Glomerular visceral epithelial cell (primary cell): ENCODE data around the gene LTBP3.
A peak's percentile ranks its signal among the peaks of the same experiment; 100 is the strongest.

Source experiments
- DNase-seq: peaks from one replicate; pipeline ENCODE4 v3.0.0-alpha.2; 2016; ENCODE audit errors: extremely low spot score

The LTBP3 gene

DNA sequence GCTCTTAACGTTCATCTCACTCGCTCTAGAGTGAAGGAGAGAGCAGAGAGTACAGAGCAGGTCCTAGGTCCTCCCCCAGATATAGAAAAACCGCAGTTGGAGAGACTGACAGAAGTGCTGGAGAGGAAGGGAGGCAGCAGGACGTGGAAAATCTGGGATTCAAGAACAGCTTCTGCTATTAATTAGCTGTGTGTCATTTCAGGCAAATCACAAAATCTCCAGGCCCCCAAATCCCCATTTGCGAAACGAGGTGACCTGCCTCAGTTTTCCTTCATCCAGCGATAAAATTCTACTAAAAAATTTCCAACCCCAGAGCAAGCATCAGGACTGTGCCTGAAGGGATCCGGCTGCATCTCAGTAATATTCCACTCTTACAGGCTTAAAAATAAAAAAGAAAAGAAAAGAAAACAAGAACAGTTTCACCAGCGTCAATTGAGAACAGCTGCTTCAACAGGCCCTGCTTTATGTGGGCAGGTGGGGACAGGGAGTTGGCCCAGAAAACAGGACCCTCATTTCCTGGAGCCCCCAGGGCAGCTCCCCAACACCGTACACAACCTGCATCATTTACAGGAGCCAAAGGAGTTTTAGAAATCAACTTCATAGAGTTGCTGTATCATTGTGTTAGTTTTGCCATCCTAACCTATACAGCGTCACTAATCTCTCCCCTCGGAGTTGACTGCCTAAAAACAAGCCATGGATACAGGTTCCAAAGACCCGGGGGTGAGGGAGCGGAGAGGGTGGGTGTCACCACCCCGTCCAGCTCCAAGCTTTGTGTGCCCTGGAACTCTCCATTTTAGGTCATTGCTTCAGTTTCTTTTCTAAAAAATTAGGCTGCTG is 61.6 kb downstream of the LTBP3 start:
- DNase-seq = no peak

DNA sequence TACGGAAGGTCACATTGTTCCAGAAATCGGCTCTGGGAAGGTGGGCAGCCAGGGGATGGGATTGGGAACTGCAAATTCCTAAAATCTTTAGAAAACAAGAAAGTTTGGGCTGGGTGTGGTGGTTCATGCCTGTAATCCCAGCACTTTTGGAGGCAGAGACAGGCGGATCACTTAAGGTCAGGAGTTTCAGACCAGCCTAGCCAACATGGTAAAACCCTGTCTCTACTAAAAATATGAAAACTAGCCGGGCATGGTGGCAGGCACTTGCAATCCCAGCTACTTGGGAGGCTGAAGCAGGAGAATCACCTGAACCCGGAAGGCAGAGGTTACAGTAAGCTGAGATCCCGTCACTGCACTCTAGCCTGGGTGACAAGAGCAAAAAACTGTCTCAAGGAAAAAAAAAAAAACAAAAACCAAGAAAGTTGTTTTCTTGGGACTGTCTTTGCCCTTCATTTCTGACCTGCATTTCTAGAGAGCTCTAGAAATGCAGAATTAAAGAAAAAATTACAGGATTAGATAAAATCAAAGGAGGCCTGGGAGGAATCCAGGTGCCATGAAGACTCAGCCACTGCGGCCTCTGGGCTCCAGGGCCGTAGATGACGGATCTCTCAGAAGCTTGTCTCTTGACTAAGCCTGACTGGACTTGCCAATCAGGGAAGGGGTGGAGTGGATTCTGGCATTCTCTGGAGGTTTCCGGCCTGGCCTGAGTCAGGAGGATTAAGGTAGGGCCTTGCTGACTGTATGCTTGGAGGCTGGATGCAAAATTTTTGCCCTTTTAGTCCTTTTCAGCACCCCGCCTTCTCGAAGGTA is 64.6 kb downstream of the LTBP3 start:
- peak; percentile 93 for DNase-seq

DNA sequence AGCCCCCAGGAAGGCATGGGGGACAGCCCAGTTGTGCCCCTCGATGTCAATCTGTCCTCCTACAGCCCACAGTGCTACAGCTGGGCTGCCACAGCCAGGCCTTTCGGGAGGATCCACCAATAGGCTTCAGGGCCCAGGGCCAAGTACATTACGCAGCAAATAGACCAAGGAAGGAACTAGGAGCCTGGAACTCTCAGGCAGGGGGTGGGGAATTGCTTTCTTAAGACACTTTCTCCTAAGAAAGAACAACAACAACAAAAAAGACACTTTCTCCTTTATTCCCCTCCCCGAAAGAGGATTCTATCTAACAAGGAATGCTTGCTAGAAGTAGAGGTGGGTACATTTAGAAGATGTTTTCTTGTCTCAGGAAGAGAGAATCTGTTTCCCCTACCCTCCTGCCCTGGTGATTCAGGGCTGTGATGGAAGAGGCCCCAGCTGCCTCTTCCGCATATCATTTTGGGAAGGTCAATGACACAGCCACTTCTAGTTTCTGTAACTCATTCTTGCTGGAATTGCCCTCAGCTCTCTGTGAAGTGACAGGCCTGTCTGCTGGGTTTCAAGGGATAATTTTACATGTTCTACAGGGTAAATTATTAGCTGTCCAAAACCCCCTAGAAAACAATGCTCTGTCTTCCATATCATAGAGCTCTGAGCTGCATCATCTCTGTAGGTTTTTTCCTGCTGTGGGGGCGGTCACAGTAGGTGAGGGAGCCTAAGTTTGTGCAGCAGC is 65.4 kb downstream of the LTBP3 start:
- DNase-seq = peak; percentile 76

DNA sequence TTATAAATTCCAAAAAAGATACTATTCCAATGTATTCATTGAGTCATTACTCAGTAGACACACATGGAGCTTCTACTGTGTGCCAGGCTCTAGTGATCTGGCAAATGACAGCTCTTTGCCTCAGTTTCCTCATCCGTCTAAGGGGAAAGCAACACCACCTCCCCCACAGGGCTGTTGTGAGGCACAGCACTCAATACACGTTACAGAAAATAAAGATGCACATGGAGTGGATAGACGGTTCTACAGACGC is 65.8 kb downstream of the LTBP3 start:
- DNase-seq = no peak

DNA sequence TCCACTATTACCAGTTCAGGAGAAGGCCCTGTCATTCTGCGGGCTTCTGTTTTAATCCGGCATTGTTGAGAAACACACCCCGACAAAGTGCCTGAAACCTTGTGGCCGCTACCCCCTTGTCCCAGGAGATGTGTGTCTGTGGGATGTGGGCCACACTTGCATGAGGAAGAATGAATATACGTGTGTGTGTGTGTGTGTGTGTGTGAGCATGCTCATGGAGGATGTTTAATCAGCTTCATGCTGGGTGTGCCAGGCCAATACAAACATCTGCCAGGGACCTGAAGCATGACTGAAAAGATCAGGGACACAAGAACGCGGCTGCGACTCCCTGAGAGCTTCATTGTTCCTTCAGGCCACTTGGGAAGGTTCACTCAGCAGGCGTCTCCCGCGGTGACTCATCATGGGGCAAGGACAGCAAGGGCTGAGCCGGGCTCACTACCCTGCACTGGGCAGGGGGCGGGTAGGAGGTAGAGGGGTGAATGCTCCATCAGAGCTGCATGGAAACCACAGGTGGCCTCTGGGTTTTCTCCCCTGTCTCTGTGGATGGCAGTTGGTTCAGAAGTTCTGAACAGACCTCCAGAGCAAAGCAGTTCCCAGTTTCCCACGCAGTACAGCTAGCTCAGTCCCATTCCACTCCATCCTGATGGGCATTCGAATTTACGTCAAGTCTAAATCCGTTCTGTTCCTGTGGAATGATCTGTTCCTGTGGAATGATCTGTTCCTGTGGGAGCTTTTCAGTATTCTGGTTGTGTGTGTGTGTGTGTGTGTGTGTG is 66.4 kb downstream of the LTBP3 start:
- DNase-seq = peak; percentile 90

DNA sequence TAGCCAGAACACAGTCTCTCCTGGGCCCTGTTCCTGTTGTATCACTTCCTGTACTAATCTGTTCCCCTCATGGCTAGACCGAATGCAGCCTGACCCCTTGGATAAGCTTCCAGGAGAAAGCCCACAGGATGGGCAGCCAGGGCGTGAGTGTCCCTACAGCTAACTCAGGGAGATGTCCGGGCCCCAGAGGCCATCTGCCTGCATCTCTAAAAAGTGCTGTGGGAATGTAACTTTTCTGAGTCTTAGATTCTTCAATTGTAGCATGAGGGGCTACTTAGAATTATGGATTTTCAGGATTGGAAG is 67.0 kb downstream of the LTBP3 start:
- DNase-seq = no peak

DNA sequence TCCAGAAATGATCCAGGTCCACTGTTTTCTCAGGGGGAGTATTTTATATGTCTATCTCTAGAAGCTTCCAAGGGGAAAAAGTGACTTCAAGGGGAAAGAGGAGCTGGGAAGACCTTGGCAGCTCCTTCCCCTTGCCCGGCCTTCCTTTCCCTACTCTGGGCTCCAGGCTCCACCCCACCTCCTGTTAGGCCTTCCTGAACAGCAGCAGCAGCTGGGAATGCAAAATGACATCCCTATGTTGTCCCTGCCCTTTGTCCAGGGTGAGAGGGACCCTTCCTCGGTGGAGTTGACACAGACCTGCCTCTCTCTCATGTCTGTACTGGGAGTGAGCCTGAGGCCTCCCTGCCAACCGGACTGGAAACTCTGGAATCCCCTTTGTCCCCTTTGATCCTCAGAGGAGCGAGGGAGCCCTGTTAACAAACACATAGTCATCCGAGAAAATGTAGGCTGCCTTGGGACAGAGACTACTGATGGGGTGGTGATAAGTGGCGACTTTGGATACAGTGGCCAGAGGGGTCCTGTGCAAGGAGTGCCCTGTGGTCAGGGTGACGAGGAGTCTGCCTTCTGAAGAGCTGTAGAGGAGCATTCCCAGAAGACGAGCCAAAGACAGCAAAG is 68.3 kb downstream of the LTBP3 start:
- DNase-seq = no peak

DNA sequence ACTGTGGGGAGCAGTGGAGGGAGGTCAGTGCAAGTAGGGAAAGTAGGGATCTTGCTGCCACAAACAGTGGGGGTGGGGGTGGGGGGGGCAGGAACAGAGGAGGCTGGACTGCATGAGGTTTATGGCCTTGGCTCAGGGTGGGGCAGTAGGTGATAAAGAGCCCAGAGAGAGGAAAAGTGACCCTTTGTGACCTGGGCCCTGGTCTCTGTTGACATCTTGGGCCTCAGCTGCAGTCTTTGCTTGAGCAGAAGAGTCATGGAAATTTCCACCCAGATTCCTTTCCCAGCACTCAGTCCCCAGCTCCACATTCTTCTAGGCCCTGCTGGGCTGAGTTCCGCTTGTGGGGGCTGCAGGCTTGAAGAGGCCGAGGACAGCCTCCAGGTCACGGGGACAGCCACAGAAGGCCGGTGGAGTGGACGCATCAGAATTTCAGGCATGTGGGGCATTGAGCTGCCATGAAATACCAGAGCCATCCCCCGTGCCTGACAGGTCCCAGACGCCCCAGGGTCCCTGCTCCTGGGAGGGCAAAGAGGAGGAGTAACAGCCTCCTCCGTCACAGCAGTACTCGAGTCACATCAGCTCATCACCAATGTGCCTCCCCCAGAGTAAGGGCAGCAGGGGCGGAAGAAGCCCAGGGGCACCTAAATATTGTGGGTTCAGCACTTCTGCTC is 69.0 kb downstream of the LTBP3 start:
- DNase-seq = peak; percentile 81
